Activated CD8-positive, alpha-beta memory T cell treated with anti-CD3 and anti-CD28 coated beads, Interleukin-2, amount 50 U/mL, for 4 hours (primary cell): ENCODE results near the gene RUFY3.
"Not testable (repeated sequence)": the region's sequence is repeated elsewhere in the genome, so short reads cannot be mapped to it uniquely, and the experiment has no call there.

Source experiments
- DNase-seq: peaks from one replicate; pipeline ENCODE4 v3.0.0-alpha.2; 2020

RUFY3 gene

GRCh38 chr4:70706044-70706461 is 15.7 kb upstream of the RUFY3 start:
- DNase-seq = no peak

- no peak for DNase-seq
Measured at GRCh38 chr4:70706516-70706915, 15.2 kb upstream of the RUFY3 start.

GRCh38 chr4:70709611-70710205 is 12.1 kb upstream of the RUFY3 start:
- no peak for DNase-seq

DNA sequence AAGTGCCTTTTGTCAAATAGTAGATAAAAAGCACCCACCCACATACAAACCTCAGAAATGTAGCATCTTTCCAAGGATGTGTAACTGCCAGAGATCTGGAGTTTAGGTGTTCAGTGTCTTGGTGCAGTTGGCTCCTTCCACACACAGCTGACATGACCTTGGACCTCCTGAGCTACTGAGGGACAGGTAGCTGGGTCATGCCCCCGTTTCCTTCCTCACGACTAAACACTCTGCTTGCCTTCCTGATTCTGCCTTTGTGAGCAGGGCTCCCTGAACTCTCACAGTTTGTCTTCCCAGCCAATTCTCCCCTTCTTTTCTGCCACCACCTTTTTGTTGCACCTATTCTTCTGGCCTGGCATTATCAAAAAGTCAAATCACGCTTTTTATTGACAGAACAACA is 10.2 kb upstream of the RUFY3 start:
- no peak for DNase-seq

GRCh38 chr4:70712150-70712549 is 9.6 kb upstream of the RUFY3 start:
- no peak for DNase-seq

- DNase-seq = no peak
Measured at GRCh38 chr4:70712604-70713452, 8.9 kb upstream of the RUFY3 start.

- no peak for DNase-seq
Measured at GRCh38 chr4:70713453-70714078, 8.2 kb upstream of the RUFY3 start.

DNA sequence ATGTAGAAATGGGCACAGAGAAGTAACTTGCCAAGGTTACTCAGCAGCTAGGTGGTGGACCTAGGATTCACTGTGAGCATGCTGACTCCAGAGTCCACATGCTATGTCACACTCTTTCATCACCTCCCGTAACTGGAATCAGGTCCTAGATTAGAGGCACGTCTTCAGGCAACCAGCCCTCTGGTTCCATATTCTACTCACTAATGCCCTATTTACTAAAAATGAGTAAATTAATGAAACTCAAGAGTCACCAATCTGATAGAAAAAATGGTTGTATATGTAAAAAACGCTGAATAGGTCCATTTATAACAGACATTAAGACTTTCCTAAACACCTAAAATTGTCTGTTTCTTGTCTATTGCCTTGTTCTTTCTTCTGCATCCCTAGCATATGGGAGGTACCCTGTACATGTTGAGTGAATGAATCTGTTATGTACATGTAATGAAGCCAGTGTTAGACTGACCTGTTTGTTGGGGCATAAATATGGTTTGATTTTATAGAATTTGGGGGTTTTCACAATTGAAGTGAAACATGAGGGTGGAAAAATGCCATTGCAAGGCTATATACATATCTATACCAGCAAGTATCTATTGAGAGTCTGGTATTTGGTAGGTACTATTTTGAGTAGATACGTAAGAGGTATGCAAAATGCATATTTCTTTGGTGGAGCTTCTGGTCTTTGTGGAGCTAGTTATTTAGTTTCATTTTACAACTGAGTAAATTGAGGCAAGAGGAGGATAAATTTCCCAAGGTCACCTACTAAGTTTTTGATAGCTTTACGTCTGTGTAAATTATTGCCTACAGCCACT is 7.5 kb upstream of the RUFY3 start:
- no peak for DNase-seq

- DNase-seq = no peak
Measured at GRCh38 chr4:70715097-70715496, 6.7 kb upstream of the RUFY3 start.

GRCh38 chr4:70718811-70719604 is 2.8 kb upstream of the RUFY3 start:
- DNase-seq = no peak

DNA sequence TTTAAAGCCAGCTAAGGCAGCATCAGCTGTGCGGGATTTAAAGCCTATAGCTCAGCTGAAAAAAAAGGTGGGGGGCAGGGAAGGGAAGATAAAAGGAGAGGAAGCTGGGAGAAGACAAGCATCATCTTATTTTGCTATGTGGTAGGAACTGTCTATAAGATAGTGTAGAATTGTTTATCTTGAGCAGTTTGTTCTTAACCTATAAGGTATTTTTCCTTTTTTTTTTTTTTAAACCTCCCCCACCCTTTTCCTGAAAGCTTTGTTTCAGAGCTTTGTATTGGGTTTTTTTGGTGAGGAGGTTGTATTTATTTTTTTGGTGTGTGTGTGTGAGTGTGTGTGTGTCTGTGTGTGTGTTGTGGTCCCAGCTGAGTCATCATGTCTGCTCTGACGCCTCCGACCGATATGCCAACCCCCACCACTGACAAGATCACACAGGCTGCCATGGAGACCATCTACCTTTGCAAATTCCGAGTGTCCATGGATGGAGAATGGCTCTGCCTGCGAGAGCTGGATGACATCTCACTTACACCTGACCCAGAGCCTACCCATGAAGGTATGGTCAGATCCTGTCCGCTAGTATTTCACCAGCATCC is 531 bp downstream of the RUFY3 start:
- peak; percentile 53 for DNase-seq

DNA sequence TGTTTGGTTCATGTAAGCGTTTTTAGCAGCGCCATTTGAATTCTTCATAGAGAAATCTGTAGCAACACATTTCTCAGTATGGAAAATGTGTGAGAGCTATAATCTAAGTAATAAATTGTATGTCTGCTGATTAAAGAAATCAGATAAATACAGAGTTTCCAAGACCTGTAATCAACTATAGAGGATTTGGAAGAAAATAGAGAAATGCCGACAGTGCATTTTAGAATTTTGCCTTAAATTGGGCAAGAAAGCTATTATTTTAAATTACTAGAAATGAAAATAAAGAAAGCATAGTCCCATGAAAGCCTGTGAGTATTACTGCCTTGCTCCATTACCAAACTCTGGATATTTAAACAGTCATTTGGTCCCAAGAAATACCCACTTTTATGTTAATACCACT is 2.7 kb downstream of the RUFY3 start:
- no peak for DNase-seq

- DNase-seq = no peak
Measured at GRCh38 chr4:70725633-70726032, 3.9 kb downstream of the RUFY3 start.

GRCh38 chr4:70726515-70726914 is 4.8 kb downstream of the RUFY3 start:
- not testable (repeated sequence) for DNase-seq

DNA sequence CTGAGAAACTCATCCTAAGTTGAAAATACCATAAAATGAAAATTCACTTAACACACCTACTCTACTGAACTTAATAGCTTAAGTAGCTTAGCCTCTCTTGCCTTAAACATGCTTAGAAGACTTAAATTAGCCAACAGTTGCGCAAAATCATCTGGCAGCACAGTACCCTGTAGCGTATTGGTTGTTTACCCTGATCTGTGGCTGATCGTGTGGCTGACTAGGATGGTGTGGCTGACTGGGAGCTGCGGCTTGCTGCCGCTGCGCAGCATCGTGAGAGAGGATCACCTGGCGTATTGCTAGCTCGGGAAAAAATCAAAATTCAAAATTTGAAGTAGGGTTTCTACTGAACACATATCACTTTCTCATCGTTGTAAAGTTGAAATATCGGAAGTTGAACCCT is 6.3 kb downstream of the RUFY3 start:
- no peak for DNase-seq

DNA sequence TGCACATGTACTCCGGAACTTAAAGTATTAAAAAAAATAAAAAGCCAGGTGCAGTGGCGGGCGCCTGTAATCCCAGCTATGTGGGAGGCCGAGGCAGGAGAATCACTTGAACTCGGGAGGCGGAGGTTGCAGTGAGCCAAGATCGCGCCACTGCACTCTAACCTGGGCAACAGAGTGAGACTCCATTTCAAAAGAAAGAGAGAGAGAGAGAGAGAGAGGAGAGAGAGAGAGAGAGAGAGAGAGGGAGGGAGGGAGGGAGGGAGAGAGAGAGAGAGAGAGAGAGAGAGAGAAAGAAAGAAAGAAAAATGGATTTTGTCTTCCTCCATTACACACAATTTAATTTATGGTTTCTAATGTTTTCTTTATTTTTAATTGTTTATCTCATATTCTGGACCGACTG is 11.1 kb downstream of the RUFY3 start:
- DNase-seq = not testable (repeated sequence)

- DNase-seq = no peak
Measured at GRCh38 chr4:70734168-70734954, 12.6 kb downstream of the RUFY3 start.

DNA sequence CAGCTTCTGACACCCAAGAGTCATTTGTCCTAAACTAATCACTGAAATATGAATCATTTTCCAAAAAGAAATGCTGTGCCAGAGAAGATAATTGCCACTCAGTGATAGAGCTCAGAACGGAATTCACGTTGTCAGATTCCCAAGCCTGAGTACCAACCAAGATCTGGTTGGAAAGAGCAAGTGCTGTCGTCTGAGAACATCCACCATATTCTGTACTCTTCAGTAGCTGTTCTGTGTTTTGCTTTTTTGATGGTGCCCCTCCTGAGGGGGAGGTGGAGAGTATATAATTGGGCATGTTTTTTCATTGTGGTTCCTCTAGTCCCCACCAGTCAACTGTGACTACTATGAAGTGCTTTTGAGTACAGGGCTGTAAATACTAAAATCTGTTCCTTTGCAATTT is 13.2 kb downstream of the RUFY3 start:
- DNase-seq = no peak

- DNase-seq = peak; percentile 25
Measured at GRCh38 chr4:70735915-70736314, 14.2 kb downstream of the RUFY3 start.

DNA sequence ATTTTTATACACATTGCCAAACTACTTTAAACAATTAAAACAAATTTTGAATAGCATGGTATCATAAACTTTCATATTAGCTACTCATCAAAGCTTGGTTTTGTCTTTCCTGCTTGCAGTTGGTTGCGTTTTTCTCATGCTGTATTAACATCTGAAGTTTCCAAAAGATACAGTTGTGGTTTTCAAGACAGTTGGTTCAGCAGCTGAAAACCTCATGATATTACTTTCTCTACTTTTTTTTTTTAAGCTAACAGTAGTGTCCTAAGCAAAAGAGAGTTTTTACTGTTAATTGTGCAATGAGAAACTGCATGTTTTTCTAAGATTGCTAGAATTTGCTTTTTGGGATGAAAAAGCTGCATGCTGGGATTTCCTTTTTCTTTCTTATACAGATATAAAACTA is 15.2 kb downstream of the RUFY3 start:
- DNase-seq = no peak

GRCh38 chr4:70737409-70737808 is 15.6 kb downstream of the RUFY3 start:
- DNase-seq = no peak
